GM12892 (cell line): ENCODE data around the gene KHDC4.
"Not testable (repeated sequence)": the region's sequence is repeated elsewhere in the genome, so short reads cannot be mapped to it uniquely, and the experiment has no call there.

ENCODE experiments used
- DNase-seq: peaks from one replicate; pipeline ENCODE4 v3.0.0; 2011; ENCODE audit not compliant: insufficient read length
- FAIRE-seq: peaks from 2 replicates; lab custom pipeline; 2011; peaks lifted over from hg19 to GRCh38; lab: Jason Lieb, UNC
- POLR2A ChIP-seq: IDR thresholded peaks from 2 replicates; pipeline ENCODE4 v1.6.1; 2011; ENCODE audit warnings: low read depth, low read length, control low read depth
- POLR2AphosphoS5 ChIP-seq: IDR thresholded peaks from 2 replicates; pipeline ENCODE4 v1.6.1; 2011; ENCODE audit warnings: low read depth, low read length, control low read depth
- TAF1 ChIP-seq: IDR thresholded peaks from 2 replicates; pipeline ENCODE4 v1.6.1; 2011; ENCODE audit warnings: low read depth, mild to moderate bottlenecking, control low read depth, low read length, borderline replicate concordance

KHDC4 gene

GRCh38 chr1:155934936-155935590 is 850 bp upstream of the KHDC4 start:
- DNase-seq (no peak), FAIRE-seq (no peak)
- TF ChIP-seq TAF1 (no peak), POLR2AphosphoS5 (no peak), POLR2A (no peak)

GRCh38 chr1:155933591-155934096 is 569 bp downstream of the KHDC4 start:
- no peak for DNase-seq
- FAIRE-seq, result peak; percentile 65
- TF ChIP-seq POLR2AphosphoS5, result no peak

DNA sequence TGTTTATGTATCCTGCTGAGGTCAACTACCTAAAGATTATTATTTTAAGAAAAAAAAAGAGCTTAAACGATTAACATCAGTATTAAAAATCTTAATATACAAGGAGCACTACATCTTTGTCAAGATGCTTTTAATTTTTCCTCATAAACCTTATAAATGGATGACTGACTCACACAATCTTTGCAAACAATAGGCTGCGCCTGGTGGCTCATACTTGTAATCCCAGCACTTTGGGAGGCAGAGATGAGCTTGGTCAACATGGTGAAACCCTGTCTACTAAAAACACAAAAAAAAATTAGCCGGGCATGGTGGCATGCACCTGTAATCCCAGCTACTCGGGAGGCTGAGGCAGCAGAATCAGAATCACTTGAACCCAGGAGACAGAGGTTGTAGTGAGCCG is 1.7 kb downstream of the KHDC4 start:
- DNase-seq, result no peak
- TF ChIP-seq POLR2AphosphoS5 (no peak), POLR2A (no peak), TAF1 (no peak)
- no peak for FAIRE-seq

GRCh38 chr1:155932081-155932480 is 2.1 kb downstream of the KHDC4 start:
- no peak for TF ChIP-seq POLR2AphosphoS5
- no peak for TF ChIP-seq TAF1
- TF ChIP-seq POLR2A, result no peak
- FAIRE-seq, result no peak
- DNase-seq, result no peak

DNA sequence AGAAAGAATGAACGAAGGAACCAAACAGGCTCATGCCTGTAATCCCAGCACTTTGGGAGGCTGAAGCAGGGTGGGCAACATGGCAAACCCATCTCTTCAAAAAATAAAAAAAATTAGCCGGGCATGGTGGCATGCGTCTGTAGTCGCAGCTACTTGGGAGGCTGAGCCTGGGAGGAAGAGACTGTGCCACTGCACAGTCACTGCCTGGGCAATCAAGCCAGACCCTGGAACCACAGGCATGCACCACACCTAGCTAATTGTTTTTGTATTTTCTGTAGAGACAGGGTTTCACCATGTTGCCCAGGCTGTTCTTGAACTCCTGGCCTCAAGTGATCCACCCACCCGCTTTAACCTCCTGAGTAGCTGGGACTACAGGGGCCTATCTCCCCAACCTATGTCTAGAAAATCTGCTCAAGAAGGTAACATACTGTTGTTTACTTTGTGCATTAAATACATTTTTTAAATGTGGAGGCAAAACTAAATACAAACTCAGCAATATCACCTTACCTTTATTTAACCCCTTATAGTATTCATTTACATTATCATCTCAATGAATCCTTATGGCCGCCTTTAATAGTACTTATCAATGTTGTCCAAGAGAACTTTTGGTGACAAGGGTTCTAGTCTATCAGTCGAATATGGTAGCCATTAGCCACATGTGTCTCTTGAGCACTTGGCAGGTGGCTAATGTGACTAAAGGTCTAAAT is 2.7 kb downstream of the KHDC4 start:
- FAIRE-seq (no peak), DNase-seq (no peak)
- TF ChIP-seq POLR2A, result peak; percentile 60; the same call in 1 of the 2 replicates
- no peak for TF ChIP-seq TAF1
- peak; percentile 59; the same call in 1 of the 2 replicates for TF ChIP-seq POLR2AphosphoS5

DNA sequence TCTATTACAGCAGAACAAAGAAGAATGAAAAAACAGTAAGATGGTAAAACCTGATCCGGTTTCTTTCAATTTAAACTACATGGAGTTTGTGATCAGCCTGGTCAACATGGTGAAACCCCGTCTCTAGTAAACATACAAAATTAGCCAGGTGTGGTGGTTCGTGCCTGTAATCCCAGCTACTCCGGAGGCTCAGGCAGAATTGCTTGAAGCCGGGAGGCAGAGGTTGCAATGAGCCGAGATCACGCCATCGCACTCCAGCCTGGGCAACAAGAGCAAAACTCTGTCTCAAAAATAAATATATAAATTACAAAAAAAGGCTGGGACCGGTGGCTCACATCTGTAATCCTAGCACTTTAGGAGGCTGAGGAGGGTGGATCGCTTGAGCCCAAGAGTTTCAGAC is 3.5 kb downstream of the KHDC4 start:
- FAIRE-seq, DNase-seq: not testable (repeated sequence)

- no peak; the same call in 1 of the 2 replicates for TF ChIP-seq POLR2AphosphoS5
- TF ChIP-seq POLR2A, result no peak
- no peak for TF ChIP-seq TAF1
- FAIRE-seq (no peak), DNase-seq (no peak)
These were observed 5.2 kb downstream of the KHDC4 start for GRCh38 chr1:155929057-155929456.

- TF ChIP-seq POLR2A (no peak), TAF1 (no peak), POLR2AphosphoS5 (no peak)
- no peak for DNase-seq
- FAIRE-seq, result no peak
These were observed 8.7 kb downstream of the KHDC4 start for GRCh38 chr1:155925506-155925905.

DNA sequence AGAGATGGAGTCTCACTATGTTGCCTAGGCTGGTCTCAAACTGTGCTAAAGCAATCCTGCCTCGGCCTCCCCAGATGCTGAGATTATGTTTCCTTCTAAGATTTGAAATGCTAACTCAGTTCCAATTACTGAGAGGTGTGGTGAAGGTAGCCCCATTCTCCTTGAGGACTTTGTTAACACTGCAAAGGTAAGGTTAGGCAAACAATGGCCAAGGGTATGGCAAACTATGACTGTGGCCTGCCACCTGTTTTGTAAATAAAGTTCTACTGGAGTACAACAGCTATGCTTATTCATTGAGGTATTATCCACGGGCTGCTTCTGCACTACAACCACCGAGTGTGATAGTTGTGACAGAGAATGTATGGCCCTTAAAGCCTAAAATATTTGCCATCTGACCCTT is 13.5 kb downstream of the KHDC4 start:
- no peak for FAIRE-seq
- TF ChIP-seq POLR2AphosphoS5, result no peak
- TF ChIP-seq POLR2A, result peak; percentile 39
- no peak for DNase-seq

DNA sequence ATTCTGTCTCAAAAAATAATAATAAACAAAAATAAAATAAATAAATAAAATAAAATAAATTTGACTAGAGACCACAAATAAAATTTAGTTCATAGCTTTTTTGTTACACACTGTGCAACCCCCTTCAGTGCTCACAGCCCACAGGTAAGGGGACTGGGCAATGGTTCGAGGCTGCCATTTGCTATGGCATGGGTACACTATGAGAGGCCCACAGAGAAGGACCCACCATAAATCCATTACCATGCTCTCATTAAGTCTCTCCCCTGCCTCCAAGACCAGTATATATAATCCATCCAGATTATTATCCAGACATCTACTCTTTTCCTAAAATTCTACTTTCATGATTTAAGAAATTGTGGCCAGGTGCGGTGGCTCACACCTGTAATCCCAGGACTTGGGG is 14.4 kb downstream of the KHDC4 start:
- no peak for TF ChIP-seq POLR2AphosphoS5
- TF ChIP-seq POLR2A, result no peak
- TF ChIP-seq TAF1, result no peak
- DNase-seq (no peak), FAIRE-seq (no peak)

GRCh38 chr1:155918660-155919059 is 15.6 kb downstream of the KHDC4 start:
- no peak; the same call in 1 of the 2 replicates for TF ChIP-seq POLR2A
- no peak for FAIRE-seq
- no peak for DNase-seq

- TF ChIP-seq TAF1 (no peak), POLR2A (no peak), POLR2AphosphoS5 (no peak)
- no peak for DNase-seq
- FAIRE-seq, result no peak
These were observed 20.1 kb downstream of the KHDC4 start for GRCh38 chr1:155913969-155914757.
